ES-I3 (cell line): Measurements from ENCODE around the gene RNF8.
"Not testable (repeated sequence)": the region's sequence is repeated elsewhere in the genome, so short reads cannot be mapped to it uniquely, and the experiment has no call there.

Experiments used
- H3K36me3 ChIP-seq: 2 replicates; pipeline ENCODE4 v1.6.1; 2013; ENCODE audit warnings: mild to moderate bottlenecking, low read length, control low read depth, moderate library complexity; ENCODE audit not compliant: insufficient read depth
- H3K4me1 ChIP-seq: 2 replicates; pipeline ENCODE4 v1.6.1; 2013; ENCODE audit warnings: mild to moderate bottlenecking, control low read depth, low read length; ENCODE audit not compliant: insufficient read depth
- H3K9ac ChIP-seq: 2 replicates; pipeline ENCODE4 v1.6.1; 2013; ENCODE audit warnings: low read depth, mild to moderate bottlenecking, low read length, moderate library complexity
- H3K9me3 ChIP-seq: 2 replicates; pipeline ENCODE4 v1.6.1; 2013; ENCODE audit warnings: mild to moderate bottlenecking, low read length, moderate library complexity; ENCODE audit not compliant: control insufficient read depth, insufficient read depth

RNF8 gene

GRCh38 chr6:37388578-37388977 is 34.8 kb downstream of the RNF8 start:
- Histone ChIP-seq H3K9ac (no peak overlapping the region), H3K4me1 (no peaks in the 10 kb centered on the region), H3K9me3 (no peaks in the 10 kb centered on the region), H3K36me3 (peaks cover 20% of the 10 kb centered on the region)

GRCh38 chr6:37389857-37390256 is 36.1 kb downstream of the RNF8 start:
- H3K9ac ChIP-seq, result no peak overlapping the region
- no peaks in the 10 kb centered on the region for H3K9me3 ChIP-seq
- peaks cover 20% of the 10 kb centered on the region for H3K36me3 ChIP-seq
- no peaks in the 10 kb centered on the region for H3K4me1 ChIP-seq

GRCh38 chr6:37391120-37391519 is 37.3 kb downstream of the RNF8 start:
- Histone ChIP-seq H3K4me1 (no peaks in the 10 kb centered on the region), H3K9me3 (no peaks in the 10 kb centered on the region), H3K36me3 (peaks cover 20% of the 10 kb centered on the region), H3K9ac (no peak overlapping the region)

- Histone ChIP-seq H3K4me1 (no peaks in the 10 kb centered on the region), H3K9ac (no peak overlapping the region), H3K36me3 (peaks cover 15% of the 10 kb centered on the region), H3K9me3 (no peaks in the 10 kb centered on the region)
These were observed 39.0 kb downstream of the RNF8 start for GRCh38 chr6:37392821-37393220.

GRCh38 chr6:37393381-37393929 is 39.7 kb downstream of the RNF8 start:
- Histone ChIP-seq H3K36me3 (peaks cover 15% of the 10 kb centered on the region), H3K4me1 (no peaks in the 10 kb centered on the region), H3K9me3 (no peaks in the 10 kb centered on the region), H3K9ac (no peak overlapping the region)

- Histone ChIP-seq H3K9me3 (no peaks in the 10 kb centered on the region), H3K9ac (no peak overlapping the region)
These were observed 42.9 kb downstream of the RNF8 start for GRCh38 chr6:37396571-37397180.

GRCh38 chr6:37399131-37399530 is 45.3 kb downstream of the RNF8 start:
- Histone ChIP-seq H3K4me1 (no peaks in the 10 kb centered on the region), H3K9me3 (no peaks in the 10 kb centered on the region), H3K9ac (no peak overlapping the region), H3K36me3 (no peaks in the 10 kb centered on the region)

More at GRCh38 chr6:37396571-37397180, 42.9 kb downstream of the RNF8 start:
- Histone ChIP-seq H3K36me3 (peaks cover 4% of the 10 kb centered on the region; the same call in 1 of the 2 replicates), H3K4me1 (no peaks in the 10 kb centered on the region)

- H3K36me3 ChIP-seq, result no peaks in the 10 kb centered on the region
- no peak overlapping the region for H3K9ac ChIP-seq
- no peaks in the 10 kb centered on the region for H3K9me3 ChIP-seq
- H3K4me1 ChIP-seq, result no peaks in the 10 kb centered on the region
These were observed 46.2 kb downstream of the RNF8 start for GRCh38 chr6:37399795-37400490.

- not testable (repeated sequence) for H3K4me1 ChIP-seq, H3K9me3 ChIP-seq, H3K9ac ChIP-seq, H3K36me3 ChIP-seq
These were observed 47.9 kb downstream of the RNF8 start for GRCh38 chr6:37401658-37402057.

GRCh38 chr6:37406726-37407341 is 53.1 kb downstream of the RNF8 start:
- H3K9me3 ChIP-seq, result no peaks in the 10 kb centered on the region
- no peaks in the 10 kb centered on the region for H3K4me1 ChIP-seq
- no peak overlapping the region for H3K9ac ChIP-seq
- no peaks in the 10 kb centered on the region for H3K36me3 ChIP-seq

GRCh38 chr6:37407948-37408347 is 54.2 kb downstream of the RNF8 start:
- no peaks in the 10 kb centered on the region for H3K9me3 ChIP-seq
- H3K9ac ChIP-seq, result no peak overlapping the region
- no peaks in the 10 kb centered on the region for H3K4me1 ChIP-seq
- H3K36me3 ChIP-seq, result no peaks in the 10 kb centered on the region

GRCh38 chr6:37409501-37409900 is 55.7 kb downstream of the RNF8 start:
- no peaks in the 10 kb centered on the region for H3K4me1 ChIP-seq
- H3K9ac ChIP-seq, result no peak overlapping the region
- no peaks in the 10 kb centered on the region for H3K9me3 ChIP-seq
- no peaks in the 10 kb centered on the region for H3K36me3 ChIP-seq

GRCh38 chr6:37417393-37417792 is 63.6 kb downstream of the RNF8 start:
- H3K36me3 ChIP-seq, result no peaks in the 10 kb centered on the region
- no peak overlapping the region for H3K9ac ChIP-seq
- no peaks in the 10 kb centered on the region for H3K9me3 ChIP-seq
- H3K4me1 ChIP-seq, result no peaks in the 10 kb centered on the region

GRCh38 chr6:37418722-37419121 is 64.9 kb downstream of the RNF8 start:
- H3K9ac ChIP-seq, result no peak overlapping the region

More at GRCh38 chr6:37418722-37419121, 64.9 kb downstream of the RNF8 start:
- H3K36me3 ChIP-seq, result no peaks in the 10 kb centered on the region
- no peaks in the 10 kb centered on the region for H3K9me3 ChIP-seq
- H3K4me1 ChIP-seq, result no peaks in the 10 kb centered on the region
